Measurements from ENCODE around the gene SLC2A13.

DNA sequence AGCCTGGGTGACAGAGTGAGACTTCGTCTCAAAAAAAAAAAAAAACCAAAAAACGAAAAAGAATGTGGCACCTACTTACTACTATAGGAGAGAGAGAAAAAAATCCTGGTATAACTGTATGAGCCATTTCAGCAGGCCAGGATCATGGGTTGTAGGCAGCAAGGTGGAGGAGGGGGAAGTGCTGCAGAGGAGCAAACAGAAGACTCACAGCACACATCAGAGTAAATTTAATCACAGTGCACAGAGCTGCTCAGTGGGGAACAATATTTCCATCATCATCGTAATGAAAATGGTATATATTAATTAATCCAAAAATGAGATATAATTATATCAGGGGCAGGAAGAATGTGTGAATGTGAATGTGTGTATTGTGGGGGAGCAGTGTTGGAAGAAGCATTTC is 175.8 kb downstream of the SLC2A13 start:
- TF ChIP-seq, protein P1, sequence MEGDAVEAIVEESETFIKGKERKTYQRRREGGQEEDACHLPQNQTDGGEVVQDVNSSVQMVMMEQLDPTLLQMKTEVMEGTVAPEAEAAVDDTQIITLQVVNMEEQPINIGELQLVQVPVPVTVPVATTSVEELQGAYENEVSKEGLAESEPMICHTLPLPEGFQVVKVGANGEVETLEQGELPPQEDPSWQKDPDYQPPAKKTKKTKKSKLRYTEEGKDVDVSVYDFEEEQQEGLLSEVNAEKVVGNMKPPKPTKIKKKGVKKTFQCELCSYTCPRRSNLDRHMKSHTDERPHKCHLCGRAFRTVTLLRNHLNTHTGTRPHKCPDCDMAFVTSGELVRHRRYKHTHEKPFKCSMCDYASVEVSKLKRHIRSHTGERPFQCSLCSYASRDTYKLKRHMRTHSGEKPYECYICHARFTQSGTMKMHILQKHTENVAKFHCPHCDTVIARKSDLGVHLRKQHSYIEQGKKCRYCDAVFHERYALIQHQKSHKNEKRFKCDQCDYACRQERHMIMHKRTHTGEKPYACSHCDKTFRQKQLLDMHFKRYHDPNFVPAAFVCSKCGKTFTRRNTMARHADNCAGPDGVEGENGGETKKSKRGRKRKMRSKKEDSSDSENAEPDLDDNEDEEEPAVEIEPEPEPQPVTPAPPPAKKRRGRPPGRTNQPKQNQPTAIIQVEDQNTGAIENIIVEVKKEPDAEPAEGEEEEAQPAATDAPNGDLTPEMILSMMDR (conservative IDR thresholded peaks at IDR 0.05), result no peak
- no peak for TF ChIP-seq EZH2 (IDR thresholded peaks at IDR 0.05; ENCODE audit: low read depth)
